ENCODE results near the gene TEKT2. TPM values are rescaled to one million over a fixed set of nuclear protein-coding genes. Genes with fewer than 3 reads are reported as not detected.

The TEKT2 gene
- total and polyA plus RNA-seq, 2 of the 4 experiments (the other 2 are of a cell fraction): 0.18 TPM; not detected in 1

- peak within 1 kb of the TSS; percentile 99 for H4K5ac ChIP-seq (ENCODE audit: low read depth, low read length)
- peak within 1 kb of the TSS; percentile 76 for H2BK5ac ChIP-seq (ENCODE audit: low read depth, low read length, poor library complexity, severe bottlenecking)
- H3K36me3 ChIP-seq (ENCODE audit: control insufficient read depth, insufficient read depth, low read length): peaks cover 23% of the 10 kb centered on the region
- 0% methylated on average over 77 of the region's 84 CpGs; no CpG with 5 or more reads in 1 of the 2 experiments for WGBS, 2 experiments (ENCODE audit: extremely low coverage in 2 of 2, insufficient read length in 1 of 2)
- H3K14ac ChIP-seq (replicated peaks; ENCODE audit: low read depth, low read length): peak within 1 kb of the TSS; percentile 99
- POLR2A ChIA-PET (ENCODE audit: unreplicated experiment): no interaction called here
- no peaks in the 10 kb centered on the region for H3K27me3 ChIP-seq (ENCODE audit: control insufficient read depth, insufficient read depth, low read length)
- peak within 1 kb of the TSS; percentile 99 for H3K4me2 ChIP-seq (ENCODE audit: low read depth, low read length)
- H3K9me1 ChIP-seq (ENCODE audit: insufficient read depth, low read length): peaks cover 8% of the 10 kb centered on the region; the same call in 1 of the 2 replicates
- peak within 1 kb of the TSS; percentile 82 for H3K56ac ChIP-seq (ENCODE audit: extremely low read depth, insufficient read depth, low read length)
- ATAC-seq (ENCODE audit: low read depth) (peak; percentile 91), DNase-seq (peak; percentile 89)
- dilution Hi-C loops (cut with HindIII; ENCODE audit: low sequenced_read_pairs, unreplicated experiment): no loop called here
- CTCF ChIA-PET: no interaction called here
- no peaks in the 10 kb centered on the region for H3K9me3 ChIP-seq (ENCODE audit: control insufficient read depth, insufficient read depth, low read length)
- peak within 1 kb of the TSS; percentile 99 for H2AK9ac ChIP-seq (replicated peaks; ENCODE audit: low read depth, low read length, poor library complexity)
- peaks cover 2% of the 10 kb centered on the region; the same call in 1 of the 2 replicates for H3K4me1 ChIP-seq (ENCODE audit: control insufficient read depth, insufficient read depth, low read length)
- H2BK120ac ChIP-seq (ENCODE audit: low read depth, low read length): peak within 1 kb of the TSS; percentile 81
- no peak within 1 kb of the TSS for H2BK15ac ChIP-seq (ENCODE audit: low read depth, low read length)
- H4K91ac ChIP-seq (ENCODE audit: insufficient read depth, low read depth, low read length): peak within 1 kb of the TSS; percentile 89
- peak within 1 kb of the TSS; percentile 81 for H2AK5ac ChIP-seq (ENCODE audit: low read depth, low read length)
- peak within 1 kb of the TSS; percentile 100 for H2AFZ ChIP-seq (replicated peaks; ENCODE audit: low read length, poor library complexity)
- H4K8ac ChIP-seq (ENCODE audit: low read depth in 2 of 2, low read length in 2 of 2): peak within 1 kb of the TSS; percentile 97 to 99
- H3K79me1 ChIP-seq (ENCODE audit: low read depth in 1 of 2, low read length in 2 of 2): peaks cover 37 to 47% of the 10 kb centered on the region in 2 experiments
- peak within 1 kb of the TSS; percentile 89 for H3K23ac ChIP-seq (ENCODE audit: low read depth, low read length)
- peak within 1 kb of the TSS; percentile 69 for H3K18ac ChIP-seq (ENCODE audit: low read depth, low read length)
- peak within 1 kb of the TSS; percentile 94 for H3K4ac ChIP-seq (ENCODE audit: low read depth, low read length)
- no peak within 1 kb of the TSS for H2BK20ac ChIP-seq (ENCODE audit: low read depth, low read length)
- no TSS peak for BruUV-seq (replicated peaks)
- intact Hi-C loops (cut with micrococcal nuclease): loop anchor here (1.0 to 10.0 kb wide), 2 partner anchors 154 to 205 kb away; partner anchors contain the start of genes AGO1 and AGO3
- peak within 1 kb of the TSS; percentile 86 for H3K9ac ChIP-seq (ENCODE audit: low read depth, low read length)
- in situ Hi-C loops (cut with MboI; ENCODE audit: low sequenced_read_pairs): no loop called here
- peaks cover 7% of the 10 kb centered on the region; the same call in 1 of the 2 replicates for H4K20me1 ChIP-seq (ENCODE audit: insufficient read depth, low read length)
- H3K4me3 ChIP-seq (ENCODE audit: insufficient read depth, low read depth, low read length): peak within 1 kb of the TSS; percentile 75
- H3K27ac ChIP-seq (ENCODE audit: insufficient read depth, low read length): peak within 1 kb of the TSS; percentile 74
- TF ChIP-seq FOS (IDR thresholded peaks at IDR 0.05; ENCODE audit: low read depth, low read length): 0 out of 2 replicates have a peak, but pooled peaks have one; percentile 7
- TF ChIP-seq CEBPB (IDR thresholded peaks at IDR 0.05; ENCODE audit: low read depth, low read length): no peak
- 0 out of 2 replicates have a peak, but pooled peaks have one; percentile 80 for TF ChIP-seq ELK1 (IDR thresholded peaks at IDR 0.05; ENCODE audit: borderline replicate concordance, low read depth, low read length)
- TF ChIP-seq CTCF (conservative IDR thresholded peaks at IDR 0.05; ENCODE audit: low read depth, low read length): peak; percentile 97
- peak; percentile 42 for TF ChIP-seq RAD21 (IDR thresholded peaks at IDR 0.05; ENCODE audit: low read length)
- TF ChIP-seq POLR2A (IDR thresholded peaks at IDR 0.05; ENCODE audit: low read depth, low read length): peak; percentile 85
- no peak for TF ChIP-seq USF2 (IDR thresholded peaks at IDR 0.05; ENCODE audit: low read depth, low read length)
- no peak for TF ChIP-seq CHD1 (IDR thresholded peaks at IDR 0.05; ENCODE audit: low read depth, low read length)
- TF ChIP-seq RCOR1 (IDR thresholded peaks at IDR 0.05; ENCODE audit: insufficient replicate concordance, low read length): peak; percentile 82
- no peak for TF ChIP-seq NFE2L2 (IDR thresholded peaks at IDR 0.05; ENCODE audit: low read depth, low read length)
- peak; percentile 37 for TF ChIP-seq SMC3 (IDR thresholded peaks at IDR 0.05; ENCODE audit: low read depth, low read length)
- no peak for TF ChIP-seq BHLHE40 (IDR thresholded peaks at IDR 0.05; ENCODE audit: low read depth, low read length)
- TF ChIP-seq MAZ (IDR thresholded peaks at IDR 0.05; ENCODE audit: borderline replicate concordance, low read depth, low read length): peak; percentile 86
- no peak for TF ChIP-seq RFX5 (IDR thresholded peaks at IDR 0.05; ENCODE audit: low read depth, low read length)
Measured at GRCh38 chr1:36088577-36089392, 4.9 kb downstream of the TEKT2 start, which contains the start of gene ADPRS. ADPRS (plus strand) TSS chr1:36088892; CDS start chr1:36088905, 13 bp downstream.

Measured in IMR-90 (cell line).